A549 treated with GW870086 at 1 μM for 4 hours (cell line): ENCODE data around the gene LINC01488. TPM values are rescaled to one million over a fixed set of nuclear protein-coding genes. Genes with fewer than 3 reads are reported as not detected.

Source experiments
- total RNA-seq: library from RNA; stranded (reverse); fragments of 200-300 nt; extraction: Qiagen RNA extraction; gene quantifications from 5 replicates; pipeline ENCODE4 v1.2.3, GENCODE V29; 2022; ENCODE audit warnings: low read depth

The LINC01488 gene
- total RNA-seq, result not detected in 5 replicates

DNA sequence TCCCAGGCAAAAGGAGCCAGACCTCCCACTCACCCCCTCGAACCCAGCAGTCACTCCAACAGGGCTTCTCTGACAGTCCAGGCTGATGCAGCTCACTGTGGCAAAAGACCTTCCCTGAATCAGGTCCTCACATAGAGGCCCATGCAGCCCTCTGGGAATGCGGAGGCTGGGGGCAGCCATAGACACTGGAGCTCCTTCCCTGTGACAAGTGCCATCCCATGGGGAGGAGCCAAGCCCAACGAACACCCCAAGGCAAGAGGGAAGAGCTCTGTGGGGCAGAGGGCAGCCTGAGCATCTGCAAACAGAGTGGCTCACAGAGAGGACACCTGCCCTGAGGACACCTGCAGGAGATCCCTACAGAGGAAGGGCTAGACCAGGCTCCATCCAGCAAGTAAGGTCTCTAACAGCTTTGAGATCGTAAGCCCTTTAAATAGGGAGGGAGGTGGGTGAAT, at the start of gene LINC01488:
LINC01488 (plus strand) TSS at position 271 of the 452 bp plus-strand sequence.

Other genes with a start within 250 kb of the LINC01488 start
- 105 to 115 TPM (median 113 TPM) in 5 replicates for gene MYEOV, start 187.5 kb upstream of the LINC01488 start, total RNA-seq
- gene CCND1, start 159.5 kb downstream of the LINC01488 start, total RNA-seq, result 173 to 209 TPM (median 205 TPM) in 5 replicates
- gene LTO1, start 193.7 kb downstream of the LINC01488 start, total RNA-seq, result 28.0 to 35.9 TPM (median 32.3 TPM) in 5 replicates
- gene FGF19, start 222.4 kb downstream of the LINC01488 start, total RNA-seq, result 0.09 to 0.13 TPM (median 0.10 TPM) in 5 replicates